Stimulated activated CD4-positive, alpha-beta T cell treated with anti-CD3 and anti-CD28 coated beads, Interleukin-12 subunit alpha, Interleukin-12 subunit beta, amount 100 ng/mL, for 4 hours (primary cell): Measurements from ENCODE around the gene KIF22.

ENCODE experiments used
- DNase-seq: peaks from one replicate; pipeline ENCODE4 v3.0.0-alpha.2; 2020

Gene KIF22

GRCh38 chr16:29804455-29805231 is 14.1 kb downstream of the KIF22 start:
- DNase-seq = no peak

GRCh38 chr16:29805232-29806098 is 14.9 kb downstream of the KIF22 start:
- peak; percentile 98 for DNase-seq

GRCh38 chr16:29806099-29806579 is 15.6 kb downstream of the KIF22 start, which contains the start of gene MAZ:
MAZ (plus strand) TSS chr16:29806529; CDS start chr16:29806702, 173 bp downstream.
- peak; percentile 80 for DNase-seq

DNA sequence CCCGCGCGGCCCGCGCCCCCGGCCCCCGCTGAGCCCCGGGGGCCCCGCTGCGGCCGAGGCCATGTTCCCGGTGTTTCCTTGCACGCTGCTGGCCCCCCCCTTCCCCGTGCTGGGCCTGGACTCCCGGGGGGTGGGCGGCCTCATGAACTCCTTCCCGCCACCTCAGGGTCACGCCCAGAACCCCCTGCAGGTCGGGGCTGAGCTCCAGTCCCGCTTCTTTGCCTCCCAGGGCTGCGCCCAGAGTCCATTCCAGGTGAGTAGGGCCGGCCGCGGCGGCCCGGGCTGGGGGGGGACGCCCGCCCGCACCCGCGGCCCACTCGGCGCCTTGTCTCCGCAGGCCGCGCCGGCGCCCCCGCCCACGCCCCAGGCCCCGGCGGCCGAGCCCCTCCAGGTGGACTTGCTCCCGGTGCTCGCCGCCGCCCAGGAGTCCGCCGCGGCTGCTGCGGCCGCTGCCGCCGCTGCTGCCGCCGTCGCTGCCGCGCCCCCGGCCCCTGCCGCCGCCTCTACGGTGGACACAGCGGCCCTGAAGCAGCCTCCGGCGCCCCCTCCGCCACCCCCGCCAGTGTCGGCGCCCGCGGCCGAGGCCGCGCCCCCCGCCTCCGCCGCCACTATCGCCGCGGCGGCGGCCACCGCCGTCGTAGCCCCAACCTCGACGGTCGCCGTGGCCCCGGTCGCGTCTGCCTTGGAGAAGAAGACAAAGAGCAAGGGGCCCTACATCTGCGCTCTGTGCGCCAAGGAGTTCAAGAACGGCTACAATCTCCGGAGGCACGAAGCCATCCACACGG is 16.3 kb downstream of the KIF22 start:
- DNase-seq = peak; percentile 58

GRCh38 chr16:29807426-29808218 is 17.1 kb downstream of the KIF22 start:
- DNase-seq = peak; percentile 83

DNA sequence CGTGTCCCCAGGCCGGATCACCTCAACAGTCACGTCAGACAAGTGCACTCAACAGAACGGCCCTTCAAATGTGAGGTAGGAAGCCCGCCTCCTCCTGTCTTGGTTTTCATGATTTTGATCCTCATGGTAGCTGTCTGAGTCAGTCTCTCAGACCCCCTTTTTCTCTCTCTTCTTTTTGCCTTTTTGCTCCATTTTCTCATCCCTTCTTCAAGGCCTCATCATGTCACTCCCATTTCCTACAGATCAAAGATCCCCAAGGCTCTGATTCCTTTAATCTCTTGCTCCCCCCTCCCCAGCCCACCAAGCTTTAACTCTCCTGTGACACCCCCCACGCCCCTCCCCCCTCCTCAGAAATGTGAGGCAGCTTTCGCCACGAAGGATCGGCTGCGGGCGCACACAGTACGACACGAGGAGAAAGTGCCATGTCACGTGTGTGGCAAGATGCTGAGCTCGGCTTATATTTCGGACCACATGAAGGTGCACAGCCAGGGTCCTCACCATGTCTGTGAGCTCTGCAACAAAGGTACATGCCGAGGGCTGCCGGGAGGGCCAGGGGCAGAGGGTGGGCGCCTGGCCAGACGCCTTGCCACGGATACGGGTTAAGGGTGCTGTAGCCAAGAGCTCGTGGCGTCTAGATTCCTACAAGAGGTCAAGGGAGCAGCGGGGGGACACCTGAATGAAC is 17.8 kb downstream of the KIF22 start:
- DNase-seq = no peak

DNA sequence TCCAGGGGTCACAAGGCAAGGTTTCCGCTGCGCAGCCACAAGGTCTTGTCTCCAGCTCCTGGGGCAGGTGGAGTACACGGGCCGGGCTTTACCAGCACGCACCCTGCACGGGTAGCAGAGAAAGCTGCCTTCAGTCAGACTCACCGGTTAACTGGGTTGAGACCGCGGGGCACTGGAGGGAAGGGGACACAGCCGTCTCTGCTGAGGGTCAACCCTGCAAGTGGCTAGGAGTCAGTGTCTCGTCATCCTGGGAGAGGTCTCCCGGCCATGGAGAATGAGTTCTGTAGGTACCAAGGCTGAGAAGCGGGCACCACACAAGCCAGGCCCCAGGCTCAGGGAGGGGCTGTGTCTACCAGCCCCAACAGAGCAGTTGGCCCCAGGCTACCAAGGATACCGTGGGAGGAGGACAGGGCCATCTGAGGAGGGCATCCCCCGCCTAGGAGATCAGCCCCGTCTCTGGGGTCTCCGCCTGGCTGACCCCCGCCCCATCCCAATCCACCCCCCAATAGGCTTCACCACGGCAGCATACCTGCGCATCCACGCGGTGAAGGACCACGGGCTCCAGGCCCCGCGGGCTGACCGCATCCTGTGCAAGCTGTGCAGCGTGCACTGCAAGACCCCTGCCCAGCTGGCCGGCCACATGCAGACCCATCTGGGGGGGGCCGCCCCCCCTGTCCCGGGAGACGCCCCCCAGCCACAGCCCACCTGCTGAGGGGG is 18.6 kb downstream of the KIF22 start:
- DNase-seq = no peak

DNA sequence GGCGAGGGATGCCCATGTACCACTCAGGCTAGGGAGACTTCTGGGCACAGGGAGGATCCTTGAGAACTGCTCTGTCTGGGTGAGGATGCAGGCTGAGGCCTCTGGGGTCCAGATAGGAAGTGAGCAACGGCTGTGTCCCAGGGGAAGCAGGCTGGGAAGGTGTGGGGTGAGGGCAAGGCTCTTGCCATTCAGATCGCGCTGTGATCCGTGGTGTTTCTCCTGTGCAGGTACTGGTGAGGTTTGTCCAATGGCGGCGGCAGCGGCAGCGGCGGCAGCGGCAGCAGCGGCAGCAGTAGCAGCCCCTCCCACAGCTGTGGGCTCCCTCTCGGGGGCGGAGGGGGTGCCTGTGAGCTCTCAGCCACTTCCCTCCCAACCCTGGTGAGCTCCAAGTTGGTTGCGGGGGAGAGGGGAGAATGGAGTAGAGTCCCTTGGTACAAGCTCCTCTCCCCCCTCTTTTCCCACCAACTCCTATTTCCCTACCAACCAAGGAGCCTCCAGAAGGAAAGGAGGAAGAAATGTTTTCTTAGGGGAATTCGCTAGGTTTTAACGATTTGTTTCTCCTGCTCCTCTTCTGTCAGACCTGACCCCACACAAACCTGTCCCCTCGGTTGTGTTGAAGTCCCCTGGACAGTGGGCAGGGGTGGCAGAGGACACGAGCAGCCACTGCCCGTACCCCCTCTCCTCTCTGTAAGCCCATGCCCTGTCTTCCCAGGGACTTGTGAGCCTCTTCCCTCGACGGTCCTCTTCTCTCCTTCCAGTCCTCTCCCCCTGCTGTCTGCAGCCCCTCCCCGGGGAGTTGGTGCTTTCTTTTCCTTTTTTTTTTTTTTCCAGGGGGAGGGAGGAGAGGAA is 19.5 kb downstream of the KIF22 start:
- DNase-seq = no peak

DNA sequence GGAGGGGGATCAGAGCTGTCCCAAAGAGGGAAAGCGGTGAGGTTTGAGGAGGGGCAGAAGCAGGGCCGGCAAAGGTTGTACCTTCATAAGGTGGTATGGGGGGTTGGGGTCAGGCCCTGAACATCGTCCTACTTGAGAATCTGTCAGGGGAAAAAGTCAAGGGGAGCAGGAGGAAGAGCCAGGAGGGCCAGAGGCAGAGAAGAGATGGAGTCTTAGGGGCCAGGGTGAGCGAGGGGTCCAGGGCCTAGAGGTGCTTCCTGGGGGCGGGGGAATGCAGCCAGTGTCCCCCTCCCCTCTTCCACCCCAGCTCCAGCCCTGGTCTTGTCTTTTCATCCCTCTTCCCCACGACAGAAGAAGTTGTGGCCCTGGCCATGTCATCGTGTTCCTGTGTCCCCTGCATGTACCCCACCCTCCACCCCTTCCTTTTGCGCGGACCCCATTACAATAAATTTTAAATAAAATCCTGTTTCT is 20.2 kb downstream of the KIF22 start:
- no peak for DNase-seq

DNA sequence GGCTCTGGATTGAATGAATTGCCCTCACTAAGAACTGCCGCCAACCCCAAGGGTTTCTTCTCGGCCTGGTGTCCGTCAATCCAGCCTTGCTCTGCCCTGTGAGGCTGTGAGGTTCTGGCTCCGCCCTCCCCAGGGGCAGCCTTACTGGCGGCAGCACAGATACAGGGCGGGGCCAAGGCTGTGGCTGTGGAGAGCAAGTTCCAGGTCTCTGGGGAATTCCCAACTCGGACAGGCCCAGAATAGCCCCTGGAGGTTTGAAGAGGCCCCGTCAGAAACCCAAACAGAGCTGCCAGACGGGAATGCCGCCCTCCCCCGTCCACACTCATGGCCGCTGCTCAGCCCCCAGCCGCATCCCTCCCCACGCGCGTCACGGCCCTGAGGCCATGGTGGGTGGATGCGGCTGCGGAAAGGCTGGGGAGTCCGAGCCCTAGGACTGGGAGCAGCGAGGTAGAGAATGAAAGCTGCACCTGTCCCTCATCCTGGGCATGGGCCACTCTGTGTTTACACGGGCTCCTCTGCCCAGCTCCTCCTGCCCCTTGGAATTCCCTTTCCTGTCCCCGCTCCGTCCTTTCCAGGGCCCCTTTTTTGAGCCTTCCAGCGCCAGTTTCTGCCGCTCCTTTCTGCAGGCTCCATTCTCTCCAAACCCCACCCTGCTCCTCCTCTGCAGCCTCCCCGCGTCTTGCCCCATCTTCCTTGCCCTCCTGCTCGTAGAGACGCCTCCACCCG is 20.8 kb downstream of the KIF22 start:
- peak; percentile 68 for DNase-seq

GRCh38 chr16:29811896-29812665 is 21.5 kb downstream of the KIF22 start, which contains the start of gene PRRT2:
PRRT2 (plus strand) TSS chr16:29812193; CDS start chr16:29813055, 862 bp downstream.
- peak; percentile 57 for DNase-seq

- no peak for DNase-seq
These were observed 22.4 kb downstream of the KIF22 start for GRCh38 chr16:29812754-29813643.

DNA sequence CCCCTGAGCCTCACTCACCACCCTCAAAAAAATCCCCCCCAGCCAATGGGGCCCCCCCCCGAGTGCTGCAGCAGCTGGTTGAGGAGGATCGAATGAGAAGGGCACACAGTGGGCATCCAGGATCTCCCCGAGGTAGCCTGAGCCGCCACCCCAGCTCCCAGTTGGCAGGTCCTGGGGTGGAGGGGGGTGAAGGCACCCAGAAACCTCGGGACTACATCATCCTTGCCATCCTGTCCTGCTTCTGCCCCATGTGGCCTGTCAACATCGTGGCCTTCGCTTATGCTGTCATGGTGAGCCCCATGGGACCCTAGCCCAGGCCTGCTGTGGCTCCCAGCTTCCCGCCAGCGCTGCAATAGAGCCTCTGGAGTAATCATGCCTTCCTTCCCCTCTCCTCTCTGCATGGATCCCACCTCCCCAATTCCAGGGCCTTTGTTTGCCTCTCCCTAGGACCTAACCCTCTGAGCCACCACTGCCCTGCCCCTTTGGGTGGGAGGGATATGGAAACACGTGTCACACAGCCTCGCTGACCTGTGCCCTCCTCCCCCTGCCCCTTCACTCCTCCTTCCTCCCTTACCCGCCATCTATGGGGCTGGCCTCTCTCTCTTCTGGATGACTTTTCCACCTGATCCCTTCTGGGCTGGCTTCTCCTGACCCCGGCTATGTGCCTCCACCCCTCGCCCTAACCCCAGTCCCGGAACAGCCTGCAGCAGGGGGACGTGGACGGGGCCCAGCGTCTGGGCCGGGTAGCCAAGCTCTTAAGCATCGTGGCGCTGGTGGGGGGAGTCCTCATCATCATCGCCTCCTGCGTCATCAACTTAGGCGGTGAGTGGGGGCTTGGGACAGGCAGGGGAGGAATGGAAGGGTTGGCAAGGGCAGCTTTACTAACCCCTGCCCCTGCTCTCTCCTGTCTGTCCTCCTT is 23.4 kb downstream of the KIF22 start:
- no peak for DNase-seq

- DNase-seq = no peak
These were observed 24.0 kb downstream of the KIF22 start for GRCh38 chr16:29814592-29814991.

DNA sequence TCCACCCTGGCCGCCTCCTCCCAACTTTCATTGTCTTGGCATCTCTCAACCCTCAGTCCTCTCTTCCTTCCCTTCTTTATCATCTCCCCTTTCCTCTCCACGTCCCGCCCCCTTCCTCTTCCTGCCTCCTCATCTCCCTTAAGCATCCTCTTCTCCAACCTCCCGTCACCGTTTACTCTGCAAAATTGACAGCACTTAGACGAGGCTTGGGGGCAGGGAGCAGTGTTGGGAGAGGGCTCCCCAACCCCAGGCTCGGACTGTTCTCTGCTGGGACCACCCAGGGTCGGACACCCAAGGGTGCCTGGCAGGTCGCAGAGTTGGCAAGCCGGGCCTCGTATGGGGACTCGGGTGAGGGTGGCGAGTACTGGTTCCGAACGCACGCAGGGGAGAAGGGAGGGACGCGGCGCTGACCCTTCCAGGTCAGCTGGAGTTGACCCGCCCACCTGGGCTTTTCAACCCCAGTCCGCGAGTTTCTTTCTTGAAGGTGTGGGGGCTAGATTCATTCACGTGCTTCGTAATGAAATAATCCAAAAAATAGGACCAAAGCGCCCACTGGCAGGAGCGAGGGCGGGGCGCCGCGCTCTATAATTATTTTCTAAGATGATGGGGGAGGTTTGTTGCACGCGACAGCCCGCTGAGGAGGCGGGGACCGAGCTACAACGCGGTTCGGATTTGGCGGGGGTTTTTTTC is 24.6 kb downstream of the KIF22 start:
- DNase-seq = peak; percentile 57
